PC-9 (cell line): ENCODE results near the gene DGLUCY. TPM values are rescaled to one million over a fixed set of nuclear protein-coding genes. Genes with fewer than 3 reads are reported as not detected.
"Not testable (repeated sequence)": the region's sequence is repeated elsewhere in the genome, so short reads cannot be mapped to it uniquely, and the experiment has no call there.

Experiments
- BruUV-seq: library from RNA; stranded (reverse); fragments of 400-500 nt; replicated peaks from 2 replicates; lab custom pipeline; 2021; lab: Mats Ljungman, UMichigan
- CTCF ChIA-PET: fragments of 300-600 bp; sonication (Branson Sonifier 250); formaldehyde crosslinking; loops from one replicate; lab custom pipeline; 2022; ENCODE audit warnings: antibody characterized with exemption; lab: Charles Lee
- POLR2A ChIA-PET: fragments of 300-600 bp; sonication (Branson Sonifier 250); formaldehyde crosslinking; loops from one replicate; lab custom pipeline; 2022; ENCODE audit warnings: antibody characterized with exemption; ENCODE audit not compliant: unreplicated experiment; lab: Charles Lee
- DNase-seq, 2 experiments: peaks; one replicate each; pipeline versions ENCODE4 v3.0.0 to v3.0.0-alpha.2; 2015 to 2022; ENCODE audit warnings: mixed read lengths in 1 of 2
- H2AFZ ChIP-seq: fragments of 200-600 bp; sonication (generic); 2 replicates; pipeline ENCODE4 v1.8.1; 2017; ENCODE audit warnings: antibody characterized with exemption
- H3F3A ChIP-seq: fragments of 200-600 bp; sonication (generic); 2 replicates; pipeline ENCODE4 v1.8.1; 2017; ENCODE audit warnings: antibody characterized with exemption, mild to moderate bottlenecking, low read depth; ENCODE audit not compliant: insufficient read depth
- H3K27ac ChIP-seq: fragments of 200-600 bp; sonication (generic); 2 replicates; pipeline ENCODE4 v1.6.1; 2016; ENCODE audit warnings: mixed run types
- H3K27me3 ChIP-seq: fragments of 200-600 bp; sonication (generic); 2 replicates; pipeline ENCODE4 v1.6.1; 2016; ENCODE audit warnings: low read depth, mixed run types; ENCODE audit not compliant: insufficient read depth
- H3K36me3 ChIP-seq: fragments of 200-600 bp; sonication (generic); 2 replicates; pipeline ENCODE4 v1.6.1; 2016; ENCODE audit warnings: low read depth, mixed run types
- H3K4me1 ChIP-seq: fragments of 200-600 bp; sonication (generic); replicated peaks from 2 replicates; pipeline ENCODE4 v1.6.1; 2016; ENCODE audit warnings: mixed run types; ENCODE audit not compliant: insufficient read depth
- H3K4me2 ChIP-seq: fragments of 200-600 bp; sonication (generic); 2 replicates; pipeline ENCODE4 v1.6.1; 2017; ENCODE audit warnings: mixed run types
- H3K4me3 ChIP-seq: fragments of 200-600 bp; sonication (generic); 2 replicates; pipeline ENCODE4 v1.6.1; 2016; ENCODE audit warnings: mixed run types
- H3K79me2 ChIP-seq: fragments of 200-600 bp; sonication (generic); 2 replicates; pipeline ENCODE4 v1.6.1; 2017; ENCODE audit warnings: low read depth, mixed run types
- H3K9me2 ChIP-seq: fragments of 200-600 bp; sonication (generic); 2 replicates; pipeline ENCODE4 v1.8.1; 2017; ENCODE audit warnings: mild to moderate bottlenecking; ENCODE audit not compliant: insufficient read depth
- H3K9me3 ChIP-seq: fragments of 200-600 bp; sonication (generic); 2 replicates; pipeline ENCODE4 v1.8.1; 2016; ENCODE audit warnings: low read depth; ENCODE audit not compliant: insufficient read depth
- H4K20me1 ChIP-seq: fragments of 200-600 bp; sonication (generic); 2 replicates; pipeline ENCODE4 v1.8.1; 2017; ENCODE audit not compliant: insufficient read depth
- CTCF ChIP-seq: fragments of 200-600 bp; sonication (generic); conservative IDR thresholded peaks from 2 replicates; pipeline ENCODE4 v1.6.1; 2017; ENCODE audit warnings: mixed run types, antibody characterized with exemption, mild to moderate bottlenecking, moderate library complexity
- EZH2 ChIP-seq: fragments of 200-600 bp; sonication (generic); IDR thresholded peaks from 2 replicates; pipeline ENCODE4 v1.8.0; 2017; ENCODE audit warnings: antibody characterized with exemption, low read depth
- intact Hi-C: fragments of 100-400 bp; cut with micrococcal nuclease; formaldehyde crosslinking; loops from one replicate; pipeline ENCODE4 v1.10.0; 2022; ENCODE audit not compliant: unreplicated experiment
- total RNA-seq: library from RNA; stranded (reverse); gene quantifications from 2 replicates; pipeline ENCODE4 v1.2.3, GENCODE V29; 2021

The DGLUCY gene
- total RNA-seq, 1 experiment from 2014 or later, result 15.9 TPM

GRCh38 chr14:91242635-91243034 is 128.8 kb downstream of the DGLUCY start:
- Histone ChIP-seq H3K27me3 (0 out of 2 replicates have a peak, but pooled peaks cover 3% of the 10 kb centered on the region), H3K4me1 (no peaks in the 10 kb centered on the region), H3K4me3 (no peak overlapping the region), H3K9me3 (no peaks in the 10 kb centered on the region), H3F3A (no peaks in the 10 kb centered on the region), H3K4me2 (no peak overlapping the region), H2AFZ (no peak overlapping the region), H4K20me1 (no peaks in the 10 kb centered on the region), H3K9me2 (no peaks in the 10 kb centered on the region), H3K27ac (no peak overlapping the region), H3K36me3 (no peaks in the 10 kb centered on the region), H3K79me2 (no peaks in the 10 kb centered on the region)
- TF ChIP-seq EZH2, result no peak
- no peak for DNase-seq
- POLR2A ChIA-PET, result no interaction called here
- CTCF ChIA-PET, result no interaction called here
- intact Hi-C loops, result no loop called here
- BruUV-seq, result no TSS peak

DNA sequence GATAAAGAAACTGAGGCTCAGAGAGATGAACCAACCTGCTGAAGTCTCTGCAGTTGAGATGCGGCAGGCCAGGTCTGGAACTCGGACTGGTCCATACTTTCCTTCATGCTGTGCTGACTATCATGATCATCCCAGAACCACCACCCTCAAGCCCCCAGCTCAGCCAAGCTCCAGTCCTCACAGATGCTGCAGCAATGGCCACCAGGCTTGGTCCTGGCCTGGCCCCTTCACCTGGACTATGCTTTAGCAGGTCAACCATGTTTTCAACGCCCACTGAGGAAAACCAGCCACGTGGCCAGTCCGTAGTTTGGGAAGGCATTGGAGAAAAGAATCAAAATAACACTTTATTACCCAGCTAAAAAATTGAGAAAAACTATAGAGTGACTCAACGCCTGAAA is 129.2 kb downstream of the DGLUCY start:
- Histone ChIP-seq H2AFZ (no peak overlapping the region), H3K4me1 (no peaks in the 10 kb centered on the region), H4K20me1 (no peaks in the 10 kb centered on the region), H3F3A (no peaks in the 10 kb centered on the region), H3K9me3 (no peaks in the 10 kb centered on the region), H3K36me3 (no peaks in the 10 kb centered on the region), H3K27ac (no peak overlapping the region), H3K27me3 (0 out of 2 replicates have a peak, but pooled peaks cover 3% of the 10 kb centered on the region), H3K9me2 (no peaks in the 10 kb centered on the region), H3K79me2 (no peaks in the 10 kb centered on the region), H3K4me3 (no peak overlapping the region), H3K4me2 (no peak overlapping the region)
- POLR2A ChIA-PET, result no interaction called here
- intact Hi-C loops, result no loop called here
- CTCF ChIA-PET, result no interaction called here
- TF ChIP-seq CTCF, result no peak
- no peak for TF ChIP-seq EZH2
- no TSS peak for BruUV-seq
- DNase-seq, result no peak

GRCh38 chr14:91244501-91244901 is 130.6 kb downstream of the DGLUCY start, which contains the start of gene GPR68:
Gene GPR68 (minus strand): TSS chr14:91244704. CDS start chr14:91235050, 9,654 bp downstream.
- H3K4me3 ChIP-seq, result no peak within 1 kb of the TSS
- CTCF ChIA-PET, result no interaction called here
- H3K4me2 ChIP-seq, result no peak within 1 kb of the TSS
- H4K20me1 ChIP-seq, result no peaks in the 10 kb centered on the region
- H3K79me2 ChIP-seq, result no peaks in the 10 kb centered on the region
- H2AFZ ChIP-seq, result no peak within 1 kb of the TSS
- no TSS peak for BruUV-seq
- POLR2A ChIA-PET, result no interaction called here
- no peaks in the 10 kb centered on the region for H3K9me2 ChIP-seq
- no peaks in the 10 kb centered on the region for H3K9me3 ChIP-seq
- intact Hi-C loops, result no loop called here
- H3K36me3 ChIP-seq, result no peaks in the 10 kb centered on the region
- DNase-seq, result no peak
- H3K27me3 ChIP-seq, result no peaks in the 10 kb centered on the region
- no peaks in the 10 kb centered on the region for H3F3A ChIP-seq
- TF ChIP-seq CTCF, result no peak
- no peak for TF ChIP-seq EZH2
- no peak within 1 kb of the TSS for H3K27ac ChIP-seq
- no peaks in the 10 kb centered on the region for H3K4me1 ChIP-seq

DNA sequence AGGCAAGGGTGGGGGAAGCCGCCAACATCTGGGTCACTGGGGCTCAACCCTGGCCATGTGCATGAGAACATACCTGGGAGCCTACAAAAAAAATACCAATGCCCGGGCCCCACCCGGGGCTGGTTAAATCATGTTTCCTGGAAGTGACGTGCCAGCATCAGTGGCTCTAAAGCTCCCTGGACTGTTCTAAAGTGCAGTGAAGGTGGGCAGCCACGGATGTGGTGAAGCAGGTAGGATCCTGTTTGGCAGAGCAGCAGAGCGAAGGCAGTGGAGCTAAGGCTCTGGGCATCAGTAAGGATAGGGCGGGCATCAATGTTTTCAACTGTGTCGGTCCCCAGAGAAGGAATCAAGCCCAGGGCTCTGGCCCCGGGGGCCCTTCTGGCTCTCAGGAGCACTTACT is 131.2 kb downstream of the DGLUCY start:
- no peak overlapping the region for H3K4me3 ChIP-seq
- no peaks in the 10 kb centered on the region for H3K9me2 ChIP-seq
- H3K36me3 ChIP-seq, result no peaks in the 10 kb centered on the region
- no peak overlapping the region for H3K4me2 ChIP-seq
- H3F3A ChIP-seq, result no peaks in the 10 kb centered on the region
- intact Hi-C loops, result no loop called here
- TF ChIP-seq EZH2 (no peak), CTCF (no peak)
- no peaks in the 10 kb centered on the region for H4K20me1 ChIP-seq
- H3K27me3 ChIP-seq, result no peaks in the 10 kb centered on the region
- no peak overlapping the region for H3K27ac ChIP-seq
- ChIA-PET CTCF (no interaction called here), POLR2A (no interaction called here)
- DNase-seq, result no peak
- no peaks in the 10 kb centered on the region for H3K4me1 ChIP-seq
- H3K79me2 ChIP-seq, result no peaks in the 10 kb centered on the region
- no peak overlapping the region for H2AFZ ChIP-seq
- BruUV-seq, result no TSS peak
- H3K9me3 ChIP-seq, result no peaks in the 10 kb centered on the region

- H3K4me1 ChIP-seq, BruUV-seq, DNase-seq, H3K9me2 ChIP-seq, H3K4me3 ChIP-seq, H4K20me1 ChIP-seq, H3K9me3 ChIP-seq, intact Hi-C loops, H3K36me3 ChIP-seq, H2AFZ ChIP-seq, CTCF ChIA-PET, H3K27ac ChIP-seq, H3K4me2 ChIP-seq, H3K27me3 ChIP-seq, POLR2A ChIA-PET, H3K79me2 ChIP-seq, H3F3A ChIP-seq: not testable (repeated sequence)
Observed at GRCh38 chr14:91245616-91246015, 131.7 kb downstream of the DGLUCY start.
